H1 (cell line): ENCODE measurements around the gene INSIG1. TPM values are rescaled to one million over a fixed set of nuclear protein-coding genes. Genes with fewer than 3 reads are reported as not detected.

ENCODE experiments used
- SRF ChIP-seq: IDR thresholded peaks from 2 replicates; pipeline ENCODE4 v1.6.1; 2011; ENCODE audit warnings: mild to moderate bottlenecking, low read depth, low read length, moderate library complexity
- polyA plus RNA-seq, 7 experiments: library from polyadenylated mRNA; depleted of rRNA in 3 of 7; stranded (reverse) in 5 of 7; unstranded in 2 of 7; fragments of >200 nt in 5 of 7; fragments of 200-250 nt in 2 of 7; gene quantifications; 1 replicate in 5 of 7; 2 replicates in 1 of 7; 4 replicates in 1 of 7; pipeline versions ENCODE4 v1.2.1 to v1.2.3, GENCODE V29; 2011 to 2013; ENCODE audit warnings: missing spikeins in 2 of 7, mixed read lengths in 2 of 7
- total RNA-seq: library from RNA; stranded (reverse); fragmentation: NEBNext Ultra II Directional; extraction: Animal tissue kit (Norgen Biotek cat#: 25700); gene quantifications from 2 replicates; pipeline ENCODE4 v1.2.1, GENCODE V29; 2021

The INSIG1 gene
- total and polyA plus RNA-seq, 2 of the 8 experiments (the other 6 are each of a cell fraction or from before 2014, with no cell fraction given), result 40.0 to 58.4 TPM

- no peak for TF ChIP-seq SRF
Observed at GRCh38 chr7:155255071-155255470, 42.6 kb upstream of the INSIG1 start (continued).
